T-helper 2 cell (primary cell): ENCODE data around the gene FAM180B.
A peak's percentile ranks its signal among the peaks of the same experiment; 100 is the strongest.
"Not testable (repeated sequence)": the region's sequence is repeated elsewhere in the genome, so short reads cannot be mapped to it uniquely, and the experiment has no call there.

Experiments
- DNase-seq, 5 experiments: peaks; one replicate each; pipeline versions ENCODE4 v3.0.0 to v3.0.0-alpha.2; 2012 to 2022
- total RNA-seq, 2 donors: gene quantifications; one replicate each; lab custom pipeline; 2026; lab: John Stamatoyannopoulos, UW

FAM180B gene
- total RNA-seq, result 0.54 to 0.94 reads per million in 2 donors

GRCh38 chr11:47586098-47586855 is at the start of gene FAM180B:
Gene FAM180B (plus strand): TSS chr11:47586678. CDS start chr11:47586769, 91 bp downstream.
- no peak for DNase-seq

- no peak for DNase-seq
Measured at GRCh38 chr11:47536915-47537314, 49.6 kb upstream of the FAM180B start.

- no peak for DNase-seq
Measured at GRCh38 chr11:47538741-47539565, 47.5 kb upstream of the FAM180B start.

GRCh38 chr11:47539681-47540039 is 46.8 kb upstream of the FAM180B start:
- DNase-seq, result no peak

- DNase-seq, result no peak
Measured at GRCh38 chr11:47541070-47541469, 45.4 kb upstream of the FAM180B start.

- DNase-seq, result no peak
Measured at GRCh38 chr11:47545298-47545697, 41.2 kb upstream of the FAM180B start.

GRCh38 chr11:47546274-47546673 is 40.2 kb upstream of the FAM180B start:
- not testable (repeated sequence) for DNase-seq

- DNase-seq, result no peak
Measured at GRCh38 chr11:47550288-47551047, 36.0 kb upstream of the FAM180B start.

GRCh38 chr11:47551086-47551485 is 35.4 kb upstream of the FAM180B start:
- DNase-seq, result peak in 1 of 5 experiments; percentile 42

GRCh38 chr11:47552056-47552565 is 34.4 kb upstream of the FAM180B start:
- DNase-seq, result peak in 2 of 5 experiments; percentile 11 to 57

- DNase-seq, result peak; percentile 86 to 96 (median 89)
Measured at GRCh38 chr11:47552566-47553405, 33.7 kb upstream of the FAM180B start, which contains the start of gene CELF1. Gene CELF1 (minus strand): TSS chr11:47553132. CDS start chr11:47499523, 53,609 bp downstream.

- no peak for DNase-seq
Measured at GRCh38 chr11:47553406-47553743, 33.1 kb upstream of the FAM180B start.

- not testable (repeated sequence) for DNase-seq
Measured at GRCh38 chr11:47557004-47557403, 29.5 kb upstream of the FAM180B start.

GRCh38 chr11:47558695-47559094 is 27.8 kb upstream of the FAM180B start:
- DNase-seq, result no peak

GRCh38 chr11:47560426-47560825 is 26.1 kb upstream of the FAM180B start:
- no peak for DNase-seq

- DNase-seq, result not testable (repeated sequence)
Measured at GRCh38 chr11:47562393-47562792, 24.1 kb upstream of the FAM180B start.

GRCh38 chr11:47564366-47564765 is 22.1 kb upstream of the FAM180B start:
- not testable (repeated sequence) for DNase-seq

GRCh38 chr11:47564933-47565339 is 21.5 kb upstream of the FAM180B start:
- DNase-seq, result no peak

GRCh38 chr11:47565340-47566148 is 20.9 kb upstream of the FAM180B start, which contains the start of gene PTPMT1:
Gene PTPMT1 (plus strand): TSS chr11:47565599. CDS start chr11:47565623, 24 bp downstream.
- peak; percentile 35 to 83 (median 48) for DNase-seq

GRCh38 chr11:47566149-47566698 is 20.3 kb upstream of the FAM180B start:
- DNase-seq, result no peak
